Measurements from ENCODE around the gene CREB5.

DNA sequence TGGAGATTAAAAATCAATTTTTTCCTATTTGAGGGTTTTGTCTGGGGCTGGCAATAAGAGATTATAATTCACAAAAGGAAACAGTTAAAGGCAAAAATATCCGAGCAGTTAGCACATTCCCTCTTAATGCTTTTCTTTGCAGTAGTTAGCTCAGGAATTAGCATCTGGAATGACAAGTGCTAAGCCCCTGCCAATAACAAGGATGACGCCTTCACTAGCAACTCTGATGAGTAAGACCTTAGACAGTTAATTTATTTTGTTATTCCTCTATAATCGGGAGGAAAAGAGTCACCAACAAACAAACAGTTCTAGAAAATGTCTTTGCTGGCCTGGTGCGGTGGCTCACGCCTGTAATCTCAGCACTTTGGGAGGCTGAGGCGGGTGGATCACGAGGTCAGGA lies 394.5 kb downstream of the CREB5 start:
- TF ChIP-seq, protein P1, sequence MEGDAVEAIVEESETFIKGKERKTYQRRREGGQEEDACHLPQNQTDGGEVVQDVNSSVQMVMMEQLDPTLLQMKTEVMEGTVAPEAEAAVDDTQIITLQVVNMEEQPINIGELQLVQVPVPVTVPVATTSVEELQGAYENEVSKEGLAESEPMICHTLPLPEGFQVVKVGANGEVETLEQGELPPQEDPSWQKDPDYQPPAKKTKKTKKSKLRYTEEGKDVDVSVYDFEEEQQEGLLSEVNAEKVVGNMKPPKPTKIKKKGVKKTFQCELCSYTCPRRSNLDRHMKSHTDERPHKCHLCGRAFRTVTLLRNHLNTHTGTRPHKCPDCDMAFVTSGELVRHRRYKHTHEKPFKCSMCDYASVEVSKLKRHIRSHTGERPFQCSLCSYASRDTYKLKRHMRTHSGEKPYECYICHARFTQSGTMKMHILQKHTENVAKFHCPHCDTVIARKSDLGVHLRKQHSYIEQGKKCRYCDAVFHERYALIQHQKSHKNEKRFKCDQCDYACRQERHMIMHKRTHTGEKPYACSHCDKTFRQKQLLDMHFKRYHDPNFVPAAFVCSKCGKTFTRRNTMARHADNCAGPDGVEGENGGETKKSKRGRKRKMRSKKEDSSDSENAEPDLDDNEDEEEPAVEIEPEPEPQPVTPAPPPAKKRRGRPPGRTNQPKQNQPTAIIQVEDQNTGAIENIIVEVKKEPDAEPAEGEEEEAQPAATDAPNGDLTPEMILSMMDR (IDR thresholded peaks at IDR 0.05; ENCODE audit: poor library complexity, severe bottlenecking) = no peak
- no peak for TF ChIP-seq SMC3 (conservative IDR thresholded peaks at IDR 0.05; ENCODE audit: poor library complexity)
